ENCODE data around the gene DAAM1. TPM values are rescaled to one million over a fixed set of nuclear protein-coding genes. Genes with fewer than 3 reads are reported as not detected.

The DAAM1 gene
- total RNA-seq, 8 experiments from 2014 or later = 23.1 to 115 (median 75.3) TPM

DNA sequence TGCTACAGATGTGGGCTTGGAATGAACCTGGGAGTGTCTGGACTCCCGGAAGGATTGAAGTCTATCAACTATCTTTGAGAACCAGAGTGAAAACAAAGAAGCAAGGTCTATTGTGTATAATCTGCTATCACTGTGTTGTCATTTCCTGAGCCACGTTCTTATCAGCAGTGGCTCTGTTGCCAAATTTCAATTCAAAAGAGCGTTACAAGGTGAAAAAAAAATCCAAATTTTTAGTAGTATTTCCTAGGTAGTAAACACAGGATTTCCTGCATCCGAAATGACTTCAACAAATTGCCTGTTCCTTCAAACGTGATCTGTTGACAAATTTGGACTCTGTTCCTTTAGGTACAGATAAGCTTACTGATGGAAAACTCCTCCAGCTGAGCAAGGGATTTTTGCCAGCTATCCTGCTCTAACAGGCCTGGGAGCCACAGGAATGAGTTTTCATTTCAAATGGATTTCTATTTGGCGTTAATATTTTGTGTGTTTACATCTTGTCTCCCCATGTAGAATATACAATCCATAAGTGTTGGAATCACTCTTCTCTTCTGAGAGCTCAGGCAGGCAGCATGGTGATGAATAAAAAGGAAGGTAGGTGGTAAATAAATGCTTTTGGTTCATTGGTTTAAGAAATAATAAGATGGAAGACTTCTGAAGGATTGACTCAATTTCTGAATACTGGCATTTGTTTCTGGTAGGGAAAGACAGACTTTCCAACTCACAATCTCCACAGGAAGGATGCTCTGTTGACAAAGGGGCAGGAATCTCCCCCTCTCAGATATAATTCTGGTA is 218.2 kb downstream of the DAAM1 start:
- WGBS, 10 experiments = 28 to 100% (median 88%) methylated on average over 1 to 5 of the region's 6 CpGs; no CpG with 5 or more reads in 1 of the 10 experiments
- in situ Hi-C loops (cut with MboI; ENCODE audit: low pct_unique_long_range_greater_than_20kb in 2 of 9, low sequenced_read_pairs in 9 of 9, unreplicated experiment in 9 of 9) = no loop called here
- H3K27ac ChIP-seq = no peak overlapping the region
- H3K4me1 ChIP-seq (replicated peaks in 1 of 2) = peaks cover 0 to 3% of the 10 kb centered on the region in 2 donors
- no peak for ATAC-seq (replicated peaks in 6 of 8)
- H3K4me3 ChIP-seq = no peak overlapping the region

- peak in 1 of 8 experiments; percentile 39 for ATAC-seq (replicated peaks in 6 of 8)
- Histone ChIP-seq H3K27ac (no peak overlapping the region), H3K4me3 (no peak overlapping the region), H3K4me1 (replicated peaks in 1 of 2) (peaks cover 0 to 3% of the 10 kb centered on the region in 2 donors)
- WGBS, 10 experiments = 60 to 100% (median 80%) methylated on average over 1 to 4 of the region's 4 CpGs; no CpG with 5 or more reads in 2 of the 10 experiments
- in situ Hi-C loops (cut with MboI; ENCODE audit: low pct_unique_long_range_greater_than_20kb in 2 of 9, low sequenced_read_pairs in 9 of 9, unreplicated experiment in 9 of 9) = no loop called here
Measured at GRCh38 chr14:59407246-59408010, 219.0 kb downstream of the DAAM1 start.

DNA sequence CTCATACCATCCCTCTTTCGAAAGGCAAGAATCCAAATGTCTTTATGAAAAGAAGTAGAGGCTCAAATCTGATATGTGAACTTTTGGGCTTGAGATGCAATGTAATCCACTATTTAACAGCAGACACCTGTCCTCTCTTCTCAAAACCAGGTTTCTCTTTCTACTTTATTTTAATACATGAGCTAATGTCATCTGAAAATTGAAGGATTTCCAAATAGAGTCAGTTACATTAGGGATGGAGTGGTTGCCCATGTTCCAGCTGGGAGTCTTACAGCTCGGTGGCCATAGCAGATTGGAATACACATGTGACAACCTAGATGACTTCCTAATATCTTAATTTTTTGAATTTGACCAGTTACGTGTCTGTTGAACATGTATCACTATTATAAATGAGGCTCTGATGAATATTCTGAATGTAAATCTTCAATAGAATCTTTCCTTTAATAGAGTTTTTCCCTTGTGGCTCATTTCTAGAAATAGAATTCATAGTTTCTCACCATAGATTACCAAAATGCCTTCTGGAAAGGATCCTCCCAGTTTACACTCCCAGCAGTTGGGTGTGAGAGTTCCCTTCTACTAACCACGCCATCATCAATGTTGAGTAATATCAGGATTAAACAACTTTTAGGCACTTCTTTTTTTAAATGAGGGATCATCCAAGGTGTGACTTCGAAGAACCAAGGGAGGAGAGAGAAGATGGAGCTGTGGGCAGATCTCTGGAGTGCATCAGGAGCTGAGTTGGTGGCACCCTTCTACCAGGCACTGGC is 227.6 kb downstream of the DAAM1 start:
- ATAC-seq (replicated peaks in 6 of 8) = peak in 2 of 8 experiments; percentile 84 to 86
- H3K27ac ChIP-seq = no peak overlapping the region
- 55 to 100% (median 81%) methylated on average over 1 to 5 of the region's 5 CpGs; no CpG with 5 or more reads in 1 of the 10 experiments for WGBS, 10 experiments
- in situ Hi-C loops (cut with MboI; ENCODE audit: low pct_unique_long_range_greater_than_20kb in 2 of 9, low sequenced_read_pairs in 9 of 9, unreplicated experiment in 9 of 9) = no loop called here
- H3K4me1 ChIP-seq (replicated peaks in 1 of 2) = no peaks in the 10 kb centered on the region
- no peak overlapping the region for H3K4me3 ChIP-seq

GRCh38 chr14:59417311-59417710 is 228.8 kb downstream of the DAAM1 start:
- in situ Hi-C loops (cut with MboI; ENCODE audit: low pct_unique_long_range_greater_than_20kb in 2 of 9, low sequenced_read_pairs in 9 of 9, unreplicated experiment in 9 of 9) = no loop called here
- no peak for ATAC-seq (replicated peaks in 6 of 8)
- Histone ChIP-seq H3K4me1 (replicated peaks in 1 of 2) (no peaks in the 10 kb centered on the region), H3K27ac (no peak overlapping the region), H3K4me3 (no peak overlapping the region)
- WGBS, 10 experiments = 76 to 100% (median 90%) methylated on average over 1 to 6 of the region's 6 CpGs; no CpG with 5 or more reads in 5 of the 10 experiments

DNA sequence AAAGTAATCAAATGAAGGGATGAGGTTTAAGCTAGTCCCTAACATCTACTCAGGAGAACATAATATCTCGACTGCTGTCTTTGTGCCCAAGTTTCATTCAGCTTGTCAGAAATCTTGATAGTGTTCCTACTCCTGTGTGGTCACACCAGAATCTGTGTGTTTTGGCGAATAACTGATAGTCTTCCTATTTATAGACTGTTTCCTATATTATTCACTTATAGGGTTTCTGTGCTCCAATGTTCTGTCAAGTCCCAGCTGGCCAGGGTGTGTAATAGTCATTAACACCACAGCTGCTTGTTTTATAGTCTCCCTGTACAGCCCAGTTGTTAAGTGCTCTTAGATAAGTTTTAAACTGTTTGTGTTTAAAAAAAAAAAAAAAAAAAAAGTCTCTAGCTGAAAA is 230.8 kb downstream of the DAAM1 start:
- 80 to 100% (median 100%) methylated on average over 1 to 2 of the region's 2 CpGs; no CpG with 5 or more reads in 3 of the 10 experiments for WGBS, 10 experiments
- peak in 1 of 8 experiments; percentile 13 for ATAC-seq (replicated peaks in 6 of 8)
- in situ Hi-C loops (cut with MboI; ENCODE audit: low pct_unique_long_range_greater_than_20kb in 2 of 9, low sequenced_read_pairs in 9 of 9, unreplicated experiment in 9 of 9) = no loop called here
- Histone ChIP-seq H3K27ac (no peak overlapping the region), H3K4me1 (replicated peaks in 1 of 2) (no peaks in the 10 kb centered on the region), H3K4me3 (no peak overlapping the region)
